DMS153 treated with DMSO at 0.1 percent for 48 hours (cell line): ENCODE data around the gene NDRG2.
"Not testable (repeated sequence)": the region's sequence is repeated elsewhere in the genome, so short reads cannot be mapped to it uniquely, and the experiment has no call there.

Experiments
- DNase-seq: peaks from one replicate; lab custom pipeline; 2025; ENCODE audit not compliant: unreplicated experiment; lab: John Stamatoyannopoulos, UW

NDRG2 gene

GRCh38 chr14:21015312-21015711, 9.5 kb downstream of the NDRG2 start:
- no peak for DNase-seq

- DNase-seq: peak; percentile 43
These were observed 10.1 kb downstream of the NDRG2 start for GRCh38 chr14:21014761-21015190.

GRCh38 chr14:21011136-21011535, 13.7 kb downstream of the NDRG2 start:
- DNase-seq: no peak

GRCh38 chr14:21009721-21010120, 15.1 kb downstream of the NDRG2 start:
- DNase-seq: not testable (repeated sequence)

GRCh38 chr14:21003788-21004346, 21.0 kb downstream of the NDRG2 start:
- DNase-seq: no peak

GRCh38 chr14:21001218-21001617, 23.6 kb downstream of the NDRG2 start:
- no peak for DNase-seq

GRCh38 chr14:20999591-20999990, 25.3 kb downstream of the NDRG2 start:
- DNase-seq: no peak

- no peak for DNase-seq
These were observed 26.0 kb downstream of the NDRG2 start, which contains the start of gene SLC39A2 for GRCh38 chr14:20998674-20999366. Gene SLC39A2, plus strand, starts transcription at chr14:20999293. Its CDS starts 154 bp downstream, at chr14:20999447.

GRCh38 chr14:20998139-20998538, 26.7 kb downstream of the NDRG2 start:
- no peak for DNase-seq

- no peak for DNase-seq
These were observed 27.3 kb downstream of the NDRG2 start for GRCh38 chr14:20997564-20997963.

GRCh38 chr14:20997115-20997514, 27.7 kb downstream of the NDRG2 start:
- DNase-seq: no peak

- DNase-seq: no peak
These were observed 28.3 kb downstream of the NDRG2 start for GRCh38 chr14:20996521-20996920.

- DNase-seq: peak; percentile 79
These were observed 34.9 kb downstream of the NDRG2 start, which contains the start of gene METTL17 for GRCh38 chr14:20989787-20990600. Gene METTL17, plus strand, starts transcription at chr14:20989980. Its CDS starts 23 bp downstream, at chr14:20990003.

- DNase-seq: no peak
These were observed 35.4 kb downstream of the NDRG2 start for GRCh38 chr14:20989471-20989786.

GRCh38 chr14:20988717-20989470, 36.0 kb downstream of the NDRG2 start:
- no peak for DNase-seq

GRCh38 chr14:20986811-20987210, 38.0 kb downstream of the NDRG2 start:
- DNase-seq: no peak

- DNase-seq: not testable (repeated sequence)
These were observed 39.2 kb downstream of the NDRG2 start for GRCh38 chr14:20985650-20986049.

- DNase-seq: no peak
These were observed 42.1 kb downstream of the NDRG2 start for GRCh38 chr14:20982646-20983369.

GRCh38 chr14:20980906-20981305, 44.0 kb downstream of the NDRG2 start:
- DNase-seq: no peak

GRCh38 chr14:20978687-20979086, 46.2 kb downstream of the NDRG2 start:
- DNase-seq: no peak

- no peak for DNase-seq
These were observed 48.6 kb downstream of the NDRG2 start for GRCh38 chr14:20976291-20976690.
